CD4-positive, CD25-positive, alpha-beta regulatory T cell (primary cell): Measurements from ENCODE around the gene BIN1. TPM values are rescaled to one million over a fixed set of nuclear protein-coding genes. Genes with fewer than 3 reads are reported as not detected.

Experiments used
- ATAC-seq, 2 donors: fragments of 150-1000 bp; cut with Tn5 transposase; one replicate each; pipeline ENCODE4 v1.10.0; 2021; ENCODE audit warnings: low read depth in 2 of 2, moderate number of reproducible peaks in 2 of 2, moderate library complexity in 1 of 2
- DNase-seq, 3 donors: peaks; one replicate each; pipeline versions ENCODE4 v3.0.0 to v3.0.0-alpha.2; 2012 to 2022; ENCODE audit warnings: mixed read lengths in 1 of 3
- H3K27ac ChIP-seq: one replicate; pipeline ENCODE4 v1.7.0; 2013; ENCODE audit warnings: mild to moderate bottlenecking, low read length; ENCODE audit not compliant: insufficient read depth, poor library complexity, severe bottlenecking
- H3K27me3 ChIP-seq: one replicate; pipeline ENCODE4 v1.7.0; 2013; ENCODE audit warnings: low read length; ENCODE audit not compliant: control insufficient read depth, insufficient read depth
- H3K36me3 ChIP-seq: one replicate; pipeline ENCODE4 v1.7.0; 2013; ENCODE audit warnings: mild to moderate bottlenecking, low read length, moderate library complexity; ENCODE audit not compliant: control insufficient read depth, insufficient read depth
- H3K4me1 ChIP-seq: 2 replicates; pipeline ENCODE4 v1.7.0; 2013; ENCODE audit warnings: mild to moderate bottlenecking, low read length; ENCODE audit not compliant: insufficient read depth, control insufficient read depth, poor library complexity, severe bottlenecking
- H3K4me3 ChIP-seq: one replicate; pipeline ENCODE4 v1.7.0; 2013; ENCODE audit warnings: low read depth, mild to moderate bottlenecking, low read length, moderate library complexity
- H3K9me3 ChIP-seq, 2 experiments: 1 replicate in 1 of 2; 2 replicates in 1 of 2; pipeline ENCODE4 v1.7.0; 2013; ENCODE audit warnings: low read length in 2 of 2, mild to moderate bottlenecking in 1 of 2, moderate library complexity in 1 of 2; ENCODE audit not compliant: control insufficient read depth in 2 of 2
- H3K27ac Mint-ChIP-seq, 3 donors: one replicate each; pipeline ENCODE4 v1.8.0; 2020 to 2022; ENCODE audit warnings: mild to moderate bottlenecking in 3 of 3, mixed read lengths in 3 of 3, moderate library complexity in 2 of 3
- H3K27me3 Mint-ChIP-seq: one replicate; pipeline ENCODE4 v1.8.0; 2022; ENCODE audit warnings: mild to moderate bottlenecking, mixed read lengths
- H3K36me3 Mint-ChIP-seq: one replicate; pipeline ENCODE4 v1.8.0; 2020; ENCODE audit warnings: mixed read lengths
- H3K4me1 Mint-ChIP-seq, 4 donors: one replicate each; pipeline ENCODE4 v1.8.0; 2020 to 2022; ENCODE audit warnings: mixed read lengths in 4 of 4, mild to moderate bottlenecking in 1 of 4
- H3K4me3 Mint-ChIP-seq, 4 donors: one replicate each; pipeline ENCODE4 v1.8.0; 2020 to 2022; ENCODE audit warnings: mild to moderate bottlenecking in 4 of 4, mixed read lengths in 4 of 4, moderate library complexity in 3 of 4
- H3K9me3 Mint-ChIP-seq, 7 donors: one replicate each; pipeline ENCODE4 v1.8.0; 2020 to 2022; ENCODE audit warnings: mixed read lengths in 7 of 7, mild to moderate bottlenecking in 3 of 7, moderate library complexity in 2 of 7
- polyA plus RNA-seq, 4 donors: library from polyadenylated mRNA; unstranded; fragments of 300-500 nt; fragmentation: Illumina TruSeq; gene quantifications; one replicate each; pipeline ENCODE4 v1.2.3, GENCODE V29; 2021
- total RNA-seq: library from RNA; stranded (reverse); gene quantifications from one replicate; pipeline ENCODE4 v1.2.3, GENCODE V29; 2022

BIN1 gene
- total and polyA plus RNA-seq, 5 donors from 2014 or later: 131 to 228 (median 164) TPM

- no peak for DNase-seq
- H3K27ac ChIP-seq: no peak overlapping the region
- no peaks in the 10 kb centered on the region for H3K9me3 ChIP-seq
- no peak for ATAC-seq
- no peaks in the 10 kb centered on the region for H3K9me3 Mint-ChIP-seq
- peaks cover 8% of the 10 kb centered on the region for H3K27me3 ChIP-seq
- peaks cover 28% of the 10 kb centered on the region for H3K27me3 Mint-ChIP-seq
- no peaks in the 10 kb centered on the region for H3K4me1 Mint-ChIP-seq
- no peaks in the 10 kb centered on the region for H3K4me1 ChIP-seq
- H3K36me3 Mint-ChIP-seq: no peaks in the 10 kb centered on the region
- no peak overlapping the region for H3K4me3 Mint-ChIP-seq
- H3K27ac Mint-ChIP-seq: peak overlapping the region in 1 of 3 donors; percentile 26
- H3K36me3 ChIP-seq: no peaks in the 10 kb centered on the region
- no peak overlapping the region for H3K4me3 ChIP-seq
Measured at GRCh38 chr2:127130421-127130820, 23.5 kb upstream of the BIN1 start.

GRCh38 chr2:127129937-127130336 lies 23.0 kb upstream of the BIN1 start:
- Histone ChIP-seq H3K4me1 (no peaks in the 10 kb centered on the region), H3K4me3 (no peak overlapping the region), H3K36me3 (no peaks in the 10 kb centered on the region), H3K27me3 (peaks cover 8% of the 10 kb centered on the region), H3K9me3 (no peaks in the 10 kb centered on the region), H3K27ac (no peak overlapping the region)
- Mint-ChIP-seq H3K4me3 (no peak overlapping the region), H3K4me1 (no peaks in the 10 kb centered on the region), H3K27ac (no peak overlapping the region), H3K27me3 (peaks cover 28% of the 10 kb centered on the region), H3K36me3 (no peaks in the 10 kb centered on the region), H3K9me3 (no peaks in the 10 kb centered on the region)
- no peak for ATAC-seq
- DNase-seq: no peak

GRCh38 chr2:127128445-127128904 lies 21.5 kb upstream of the BIN1 start:
- peaks cover 23% of the 10 kb centered on the region for H3K27me3 Mint-ChIP-seq
- Histone ChIP-seq H3K27ac (no peak overlapping the region), H3K4me1 (no peaks in the 10 kb centered on the region), H3K9me3 (no peaks in the 10 kb centered on the region), H3K4me3 (no peak overlapping the region), H3K27me3 (peaks cover 8% of the 10 kb centered on the region), H3K36me3 (no peaks in the 10 kb centered on the region)
- H3K4me3 Mint-ChIP-seq: no peak overlapping the region
- no peaks in the 10 kb centered on the region for H3K36me3 Mint-ChIP-seq
- DNase-seq: peak in 1 of 3 donors; percentile 24
- H3K4me1 Mint-ChIP-seq: no peaks in the 10 kb centered on the region
- H3K27ac Mint-ChIP-seq: no peak overlapping the region
- H3K9me3 Mint-ChIP-seq: no peaks in the 10 kb centered on the region
- ATAC-seq: peak in 1 of 2 donors; percentile 28

- Histone ChIP-seq H3K4me3 (no peak overlapping the region), H3K36me3 (no peaks in the 10 kb centered on the region), H3K27ac (no peak overlapping the region), H3K4me1 (no peaks in the 10 kb centered on the region), H3K9me3 (no peaks in the 10 kb centered on the region), H3K27me3 (peaks cover 8% of the 10 kb centered on the region)
- Mint-ChIP-seq H3K27me3 (peaks cover 20% of the 10 kb centered on the region), H3K36me3 (no peaks in the 10 kb centered on the region), H3K4me1 (peaks cover 0 to 1% (median 0%) of the 10 kb centered on the region in 4 donors), H3K27ac (no peak overlapping the region), H3K4me3 (no peak overlapping the region), H3K9me3 (no peaks in the 10 kb centered on the region)
- DNase-seq (no peak), ATAC-seq (no peak)
Measured at GRCh38 chr2:127125821-127126220, 18.9 kb upstream of the BIN1 start.

GRCh38 chr2:127124426-127124825 lies 17.5 kb upstream of the BIN1 start:
- DNase-seq (no peak), ATAC-seq (no peak)
- no peak overlapping the region for H3K27ac Mint-ChIP-seq
- H3K9me3 Mint-ChIP-seq: peaks cover 0 to 1% (median 0%) of the 10 kb centered on the region in 7 donors
- peaks cover 0 to 1% (median 0%) of the 10 kb centered on the region in 4 donors for H3K4me1 Mint-ChIP-seq
- H3K36me3 Mint-ChIP-seq: no peaks in the 10 kb centered on the region
- H3K27me3 Mint-ChIP-seq: peaks cover 14% of the 10 kb centered on the region
- no peaks in the 10 kb centered on the region for H3K4me1 ChIP-seq
- H3K4me3 ChIP-seq: no peak overlapping the region
- H3K36me3 ChIP-seq: no peaks in the 10 kb centered on the region
- H3K4me3 Mint-ChIP-seq: no peak overlapping the region
- no peak overlapping the region for H3K27ac ChIP-seq
- H3K9me3 ChIP-seq: no peaks in the 10 kb centered on the region
- H3K27me3 ChIP-seq: peaks cover 8% of the 10 kb centered on the region

- H3K4me1 Mint-ChIP-seq: peaks cover 0 to 1% (median 0%) of the 10 kb centered on the region in 4 donors
- H3K27me3 Mint-ChIP-seq: peaks cover 14% of the 10 kb centered on the region
- no peak for ATAC-seq
Measured at GRCh38 chr2:127122361-127123027, 15.5 kb upstream of the BIN1 start.

GRCh38 chr2:127121776-127122176 lies 14.8 kb upstream of the BIN1 start:
- DNase-seq (no peak), ATAC-seq (no peak)
- H3K36me3 ChIP-seq: no peaks in the 10 kb centered on the region
- H3K36me3 Mint-ChIP-seq: no peaks in the 10 kb centered on the region
- H3K9me3 Mint-ChIP-seq: peaks cover 0 to 1% (median 0%) of the 10 kb centered on the region in 7 donors
- peaks cover 3% of the 10 kb centered on the region for H3K27me3 ChIP-seq
- H3K4me1 Mint-ChIP-seq: peaks cover 0 to 1% (median 0%) of the 10 kb centered on the region in 4 donors
- H3K4me1 ChIP-seq: no peaks in the 10 kb centered on the region
- H3K27me3 Mint-ChIP-seq: peaks cover 14% of the 10 kb centered on the region
- H3K27ac Mint-ChIP-seq: no peak overlapping the region
- no peak overlapping the region for H3K4me3 Mint-ChIP-seq
- H3K9me3 ChIP-seq: no peaks in the 10 kb centered on the region
- no peak overlapping the region for H3K4me3 ChIP-seq
- no peak overlapping the region for H3K27ac ChIP-seq

More at GRCh38 chr2:127122361-127123027, 15.5 kb upstream of the BIN1 start:
- no peak overlapping the region for H3K27ac Mint-ChIP-seq
- peaks cover 0 to 1% (median 0%) of the 10 kb centered on the region in 7 donors for H3K9me3 Mint-ChIP-seq
- Histone ChIP-seq H3K9me3 (no peaks in the 10 kb centered on the region), H3K36me3 (no peaks in the 10 kb centered on the region), H3K27ac (no peak overlapping the region), H3K4me1 (no peaks in the 10 kb centered on the region), H3K27me3 (peaks cover 3% of the 10 kb centered on the region), H3K4me3 (no peak overlapping the region)
- DNase-seq: no peak
- no peak overlapping the region for H3K4me3 Mint-ChIP-seq
- no peaks in the 10 kb centered on the region for H3K36me3 Mint-ChIP-seq

- no peaks in the 10 kb centered on the region for H3K36me3 ChIP-seq
Measured at GRCh38 chr2:127121353-127121752, 14.4 kb upstream of the BIN1 start.

More at GRCh38 chr2:127121353-127121752, 14.4 kb upstream of the BIN1 start:
- H3K9me3 ChIP-seq: no peaks in the 10 kb centered on the region
- Mint-ChIP-seq H3K9me3 (peaks cover 0 to 1% (median 0%) of the 10 kb centered on the region in 7 donors), H3K4me3 (no peak overlapping the region), H3K4me1 (peaks cover 0 to 1% (median 0%) of the 10 kb centered on the region in 4 donors), H3K36me3 (no peaks in the 10 kb centered on the region), H3K27ac (peak overlapping the region in 1 of 3 donors; percentile 86), H3K27me3 (peaks cover 12% of the 10 kb centered on the region)
- H3K27me3 ChIP-seq: peaks cover 1% of the 10 kb centered on the region
- no peak overlapping the region for H3K4me3 ChIP-seq
- ATAC-seq (no peak), DNase-seq (no peak)
- no peaks in the 10 kb centered on the region for H3K4me1 ChIP-seq
- H3K27ac ChIP-seq: no peak overlapping the region
